ENCODE measurements around the gene MRAP2. TPM values are rescaled to one million over a fixed set of nuclear protein-coding genes. Genes with fewer than 3 reads are reported as not detected.

The MRAP2 gene
- total RNA-seq, 1 donor from 2014 or later = 7.5 TPM

DNA sequence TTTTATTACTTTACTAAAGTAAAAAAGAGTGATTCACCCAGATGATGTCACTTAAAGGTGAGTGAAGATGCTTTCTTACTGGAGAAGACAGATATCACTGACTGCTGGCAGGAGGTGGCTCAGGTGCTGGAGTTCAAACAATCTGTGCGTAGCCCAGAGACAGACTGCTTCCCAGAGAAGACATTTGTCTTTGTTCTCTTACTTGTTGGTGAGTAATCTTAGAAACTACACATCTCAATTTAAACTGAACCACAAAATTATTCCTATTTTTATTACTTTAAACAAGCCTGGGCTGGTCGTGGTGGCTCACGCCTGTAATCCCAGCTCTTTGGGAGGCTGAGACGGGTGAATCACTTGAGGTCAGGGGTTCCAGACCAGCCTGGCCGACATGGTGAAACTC is 101.7 kb downstream of the MRAP2 start:
- no peak for DNase-seq (ENCODE audit: low read depth)

DNA sequence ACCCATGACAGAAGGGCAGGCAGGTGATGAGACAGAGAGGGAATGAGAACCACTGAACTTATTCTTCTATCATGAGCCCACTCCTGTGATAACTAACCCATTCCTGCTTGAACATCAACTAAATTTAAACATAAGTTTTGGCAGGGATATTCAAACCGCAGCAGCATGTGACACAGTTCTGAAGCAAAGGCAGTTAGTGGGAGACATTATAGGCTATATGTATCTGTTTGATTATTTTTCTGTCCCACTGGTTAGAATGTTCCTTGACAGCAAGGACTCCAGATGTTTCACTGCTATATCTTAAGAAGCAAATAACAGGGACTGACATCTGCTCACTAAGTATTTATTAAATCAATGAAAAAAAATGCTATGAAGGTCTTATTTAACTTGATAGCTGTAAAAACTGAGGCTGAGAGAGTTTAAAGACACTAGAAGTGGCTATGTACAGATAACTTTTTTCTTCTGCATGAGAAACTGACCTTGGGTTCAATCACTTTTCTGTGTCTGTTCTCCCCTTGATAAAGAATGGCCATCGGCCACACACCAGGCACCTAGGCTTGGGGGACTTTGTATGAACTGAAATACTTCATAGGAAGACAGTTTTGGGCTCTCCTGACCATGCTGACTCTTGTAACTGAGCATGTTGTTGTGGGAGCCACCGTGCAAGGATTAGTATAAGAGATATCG is 102.9 kb downstream of the MRAP2 start:
- no peak for DNase-seq (ENCODE audit: low read depth)

GRCh38 chr6:84137051-84137375 is 103.4 kb downstream of the MRAP2 start:
- DNase-seq (ENCODE audit: low read depth) = no peak

DNA sequence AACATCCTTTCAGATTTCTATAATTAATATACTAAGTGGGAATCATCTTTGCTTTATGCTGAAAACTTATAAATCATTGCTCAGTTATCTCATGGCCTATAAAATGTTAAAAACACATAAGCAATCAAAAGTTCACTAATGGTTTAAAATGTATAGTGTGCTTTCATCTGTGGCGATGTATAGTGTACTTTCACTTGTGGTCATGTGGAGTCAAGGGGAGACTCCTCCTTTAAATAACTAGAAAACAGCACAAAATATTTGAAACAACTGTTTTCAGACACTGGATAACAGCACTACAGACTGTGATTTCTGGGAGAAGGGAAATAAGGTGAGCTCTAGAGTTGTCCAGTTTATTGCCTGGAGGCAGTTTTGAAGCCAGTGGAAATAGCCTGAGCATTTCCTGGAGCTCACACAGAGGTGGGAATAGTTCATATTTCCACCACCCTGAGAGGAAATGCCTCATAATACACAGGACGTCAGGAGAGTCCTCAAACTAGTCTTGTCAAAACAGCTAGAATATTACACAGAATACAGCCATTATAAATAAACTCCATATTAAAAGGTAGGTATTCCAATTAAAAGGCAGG is 104.5 kb downstream of the MRAP2 start:
- DNase-seq (ENCODE audit: low read depth) = peak; percentile 18

DNA sequence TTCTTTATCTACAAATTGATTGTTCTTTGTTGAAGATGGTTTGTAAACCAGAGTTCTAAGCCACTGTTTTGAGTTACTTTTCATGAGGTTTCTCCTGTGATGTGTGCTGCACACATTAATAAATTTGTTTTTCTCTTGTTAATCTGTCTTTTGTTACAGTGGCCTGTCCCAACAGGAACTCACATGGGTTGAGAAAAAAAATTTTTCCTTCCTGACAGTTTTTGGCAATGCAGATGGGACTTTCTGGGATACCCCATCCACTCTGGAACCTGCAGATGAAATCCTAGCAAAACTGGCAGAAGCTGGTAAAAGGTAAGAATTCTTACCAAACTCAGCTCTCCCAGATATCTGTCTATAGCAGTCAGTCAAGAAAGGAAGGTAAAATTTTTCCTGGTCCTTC is 105.7 kb downstream of the MRAP2 start:
- DNase-seq (ENCODE audit: low read depth) = no peak

Other genes starting within 250 kb of the MRAP2 start
- gene RIPPLY2, start 180.4 kb upstream of the MRAP2 start, total RNA-seq = not detected in 2 replicates
- 15.6 and 17.1 TPM in 2 replicates for gene CYB5R4, start 174.1 kb upstream of the MRAP2 start, total RNA-seq
- 5.6 and 20.2 TPM in 2 replicates for gene CEP162, start 193.9 kb downstream of the MRAP2 start, total RNA-seq

Measured in renal cortical epithelial cell (primary cell).